ENCODE measurements around the gene GLIS1. TPM values are rescaled to one million over a fixed set of nuclear protein-coding genes. Genes with fewer than 3 reads are reported as not detected.

GLIS1 gene
- total RNA-seq, 1 donor from 2014 or later, result 2.5 TPM

- no peak for DNase-seq (ENCODE audit: low read depth)
- no peak overlapping the region for H3K4me3 ChIP-seq (ENCODE audit: low read depth, low read length)
- TF ChIP-seq CTCF (conservative IDR thresholded peaks at IDR 0.05; ENCODE audit: low read depth, low read length), result no peak
Measured at GRCh38 chr1:53733447-53733931, 5.5 kb downstream of the GLIS1 start.

- TF ChIP-seq CTCF (conservative IDR thresholded peaks at IDR 0.05; ENCODE audit: low read depth, low read length), result no peak
Measured at GRCh38 chr1:53732912-53733317, 6.0 kb downstream of the GLIS1 start.

GRCh38 chr1:53732409-53732808 is 6.6 kb downstream of the GLIS1 start:
- H3K4me3 ChIP-seq (ENCODE audit: low read depth, low read length), result peak overlapping the region; percentile 41
- TF ChIP-seq CTCF (conservative IDR thresholded peaks at IDR 0.05; ENCODE audit: low read depth, low read length), result no peak
- DNase-seq (ENCODE audit: low read depth), result no peak

More at GRCh38 chr1:53732912-53733317, 6.0 kb downstream of the GLIS1 start:
- H3K4me3 ChIP-seq (ENCODE audit: low read depth, low read length), result peak overlapping the region; percentile 41
- DNase-seq (ENCODE audit: low read depth), result no peak

GRCh38 chr1:53731779-53732305 is 7.1 kb downstream of the GLIS1 start:
- DNase-seq (ENCODE audit: low read depth), result no peak
- no peak for TF ChIP-seq CTCF (conservative IDR thresholded peaks at IDR 0.05; ENCODE audit: low read depth, low read length)

GRCh38 chr1:53731043-53731600 is 7.8 kb downstream of the GLIS1 start:
- no peak for DNase-seq (ENCODE audit: low read depth)
- no peak for TF ChIP-seq CTCF (conservative IDR thresholded peaks at IDR 0.05; ENCODE audit: low read depth, low read length)

More at GRCh38 chr1:53731779-53732305, 7.1 kb downstream of the GLIS1 start:
- H3K4me3 ChIP-seq (ENCODE audit: low read depth, low read length), result peak overlapping the region; percentile 41

GRCh38 chr1:53730224-53730865 is 8.6 kb downstream of the GLIS1 start:
- DNase-seq (ENCODE audit: low read depth), result no peak
- H3K4me3 ChIP-seq (ENCODE audit: low read depth, low read length), result peak overlapping the region; percentile 37
- TF ChIP-seq CTCF (conservative IDR thresholded peaks at IDR 0.05; ENCODE audit: low read depth, low read length), result no peak

More at GRCh38 chr1:53731043-53731600, 7.8 kb downstream of the GLIS1 start:
- peak overlapping the region; percentile 37 for H3K4me3 ChIP-seq (ENCODE audit: low read depth, low read length)
